GM21526 (cell line): ENCODE results near the gene ITSN1.
"Not testable (repeated sequence)": the region's sequence is repeated elsewhere in the genome, so short reads cannot be mapped to it uniquely, and the experiment has no call there.

ENCODE experiments used
- ATAC-seq: cut with Tn5 transposase; IDR thresholded peaks from one replicate; pipeline ENCODE4 v1.9.1; 2021; ENCODE audit warnings: moderate library complexity; ENCODE audit not compliant: unreplicated experiment, low FRiP score

Gene ITSN1

DNA sequence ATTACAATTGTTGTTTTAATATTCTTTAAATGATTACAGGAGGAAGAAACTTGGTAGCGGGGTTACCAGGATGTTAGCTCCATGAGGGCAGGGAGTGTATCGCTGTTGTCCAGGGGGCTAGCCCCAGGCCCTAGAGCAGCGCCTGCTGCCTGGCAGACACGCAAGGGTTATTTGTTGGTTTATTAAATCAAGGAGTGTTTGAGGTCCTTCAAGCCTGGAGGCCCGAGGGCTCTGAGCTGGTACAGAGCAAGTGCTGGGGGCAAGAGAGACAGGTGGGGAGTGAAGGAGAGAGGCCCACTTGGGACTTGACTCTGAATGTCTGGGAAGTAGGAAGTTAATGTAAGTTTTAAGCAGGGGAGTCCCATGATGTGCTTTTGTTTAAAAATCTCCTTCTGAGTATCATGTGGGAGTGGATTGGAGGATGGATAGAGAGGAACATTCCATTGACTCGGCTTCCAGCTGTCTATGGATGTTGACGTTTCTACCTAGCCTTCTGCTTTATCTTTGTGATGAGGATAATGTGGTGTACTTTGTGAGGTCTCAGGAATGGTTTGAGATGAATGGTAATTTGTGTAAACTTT lies 8.7 kb downstream of the ITSN1 start:
- no peak for ATAC-seq

DNA sequence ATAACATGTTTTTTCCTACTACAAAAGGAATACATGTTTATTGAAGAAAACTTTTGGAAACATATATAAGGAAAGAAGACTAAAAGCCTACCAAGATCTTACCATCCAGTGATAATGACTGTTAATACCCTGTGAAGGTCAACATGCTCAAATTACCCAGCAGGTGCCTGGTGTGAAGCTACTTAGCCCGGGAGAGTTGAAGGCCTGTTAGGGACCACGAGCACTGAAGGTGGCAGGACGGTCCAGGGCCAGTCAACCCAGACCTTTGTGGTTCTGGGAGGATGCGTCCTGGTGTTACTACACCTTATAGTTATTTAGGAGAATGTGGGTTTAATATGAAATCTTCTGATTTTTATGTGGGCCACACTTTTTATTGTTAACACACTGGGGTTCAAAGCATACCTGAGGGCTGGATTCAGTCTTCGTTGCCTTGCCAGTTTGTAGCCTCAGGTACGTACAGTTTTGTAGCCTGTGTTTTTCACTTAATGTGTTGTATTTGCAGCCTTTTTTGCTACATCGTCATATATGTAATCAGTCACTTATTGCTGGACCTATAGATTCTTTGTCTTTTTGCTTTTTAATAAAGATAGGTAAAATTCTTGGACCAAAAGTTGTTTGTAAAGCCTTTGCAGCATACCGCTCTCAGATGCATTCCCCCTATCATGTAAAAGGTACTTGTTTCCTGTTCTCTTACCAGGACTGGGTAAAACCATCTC lies 9.8 kb downstream of the ITSN1 start:
- ATAC-seq, result no peak

DNA sequence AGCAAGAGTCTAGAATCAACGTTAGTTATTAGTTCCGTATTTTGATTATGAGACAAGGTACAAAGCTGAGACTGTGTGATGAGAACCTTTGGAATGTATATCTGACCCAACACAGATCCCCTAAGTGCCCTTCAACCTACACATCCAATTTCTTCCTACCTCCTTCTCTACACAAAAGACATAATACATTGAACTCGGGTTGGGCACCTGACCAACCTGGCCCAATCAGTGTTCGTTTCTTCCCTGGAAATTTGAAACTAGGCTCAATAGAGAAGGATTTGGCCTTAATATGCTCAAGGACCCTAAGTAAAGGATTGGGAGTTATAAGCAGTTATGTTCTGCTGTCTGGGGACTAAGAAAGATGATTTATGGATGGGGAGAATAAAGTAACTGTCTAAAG lies 12.1 kb downstream of the ITSN1 start:
- ATAC-seq, result no peak

DNA sequence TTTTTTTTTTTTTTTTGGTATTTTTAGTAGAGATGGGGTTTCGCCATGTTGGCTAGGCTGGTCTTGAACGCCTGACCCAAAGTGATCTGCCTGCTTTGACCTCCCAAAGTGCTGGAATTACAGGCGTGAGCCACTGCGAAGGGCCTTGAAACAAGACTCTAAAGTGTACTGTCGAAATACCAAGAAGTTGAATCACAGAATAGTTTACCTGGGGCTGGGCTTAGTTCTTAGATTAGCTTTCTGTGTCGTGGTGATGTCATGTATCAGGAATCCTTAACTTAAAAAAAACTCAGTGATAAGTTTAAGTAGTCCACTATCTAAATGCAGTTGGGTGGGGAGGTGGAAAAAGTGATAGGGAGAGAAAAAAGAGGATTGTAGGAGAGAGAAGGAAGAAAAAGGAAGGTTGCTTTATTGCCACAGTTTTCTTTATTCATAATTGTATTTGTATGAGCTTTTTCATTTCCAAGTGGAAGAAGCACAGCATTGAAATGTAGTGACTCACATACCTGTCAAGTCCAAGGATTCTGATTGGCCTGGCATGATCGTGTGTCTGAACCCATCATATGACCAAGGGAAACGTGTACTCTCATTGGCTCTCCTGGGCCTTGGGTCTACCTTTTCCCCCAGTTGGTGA lies 13.4 kb downstream of the ITSN1 start:
- ATAC-seq, result no peak

DNA sequence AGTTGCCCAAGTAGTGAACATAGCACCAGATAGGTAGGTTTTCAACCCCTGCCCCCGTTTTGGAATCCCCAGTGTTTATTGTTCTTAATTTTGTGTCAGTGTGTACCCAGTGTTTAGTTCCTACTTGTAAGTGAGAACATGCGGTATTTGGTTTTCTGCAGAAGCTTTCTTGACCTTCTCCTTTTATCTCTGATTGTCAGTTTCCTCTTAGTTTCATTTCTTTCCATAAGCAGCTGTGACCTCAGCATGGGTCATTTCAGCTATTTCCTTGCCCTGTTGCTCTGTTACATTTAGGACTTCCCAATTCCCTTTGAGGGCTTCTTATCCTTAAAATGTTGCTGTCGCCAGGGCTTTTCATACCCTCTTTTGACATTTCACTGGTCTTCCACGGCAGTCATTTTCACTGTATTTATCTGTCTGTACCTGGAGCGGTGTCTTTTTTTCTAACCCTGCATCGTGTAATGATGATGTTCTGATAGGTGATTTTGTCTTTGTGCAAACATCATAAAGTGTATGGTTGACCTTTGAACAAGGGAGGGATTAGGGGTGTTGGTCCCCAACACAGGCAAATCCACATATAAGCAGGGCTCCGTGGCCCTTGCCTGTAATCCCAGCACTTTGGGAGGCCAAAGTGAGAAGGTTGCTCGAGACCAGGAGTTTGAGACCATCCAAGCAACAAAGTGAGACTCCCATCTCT lies 15.0 kb downstream of the ITSN1 start:
- ATAC-seq, result no peak

DNA sequence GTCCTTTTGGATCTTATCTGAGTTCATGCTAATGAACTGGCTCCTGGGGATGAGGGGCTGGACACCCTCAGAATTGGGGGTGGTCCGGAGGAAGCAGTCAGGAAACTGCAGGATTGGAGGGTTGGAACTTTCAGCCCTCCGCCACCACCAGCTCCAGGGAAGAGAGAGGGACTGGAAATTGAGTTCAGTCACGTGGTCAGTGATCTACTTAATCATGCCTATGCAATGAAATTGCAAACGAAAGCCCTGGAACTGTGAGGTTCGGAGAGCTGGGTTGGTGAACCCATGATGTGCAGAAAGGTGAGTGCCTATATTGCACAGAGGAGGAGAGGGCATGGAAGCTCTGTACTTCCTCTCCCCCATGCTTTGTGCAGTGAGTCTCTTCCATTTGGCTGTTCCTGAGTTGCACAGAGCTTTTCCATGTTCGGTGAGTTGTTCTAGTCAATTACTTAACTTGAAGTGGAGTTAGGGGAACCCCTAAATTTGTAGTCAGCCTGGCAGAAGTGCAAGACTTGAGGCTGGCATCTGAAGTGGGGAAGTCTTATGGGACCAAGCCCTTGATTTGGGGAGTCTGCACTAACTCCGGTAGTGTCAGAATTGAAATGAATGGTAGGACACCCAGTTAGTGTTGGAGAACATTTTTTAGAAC lies 16.7 kb downstream of the ITSN1 start:
- no peak for ATAC-seq

DNA sequence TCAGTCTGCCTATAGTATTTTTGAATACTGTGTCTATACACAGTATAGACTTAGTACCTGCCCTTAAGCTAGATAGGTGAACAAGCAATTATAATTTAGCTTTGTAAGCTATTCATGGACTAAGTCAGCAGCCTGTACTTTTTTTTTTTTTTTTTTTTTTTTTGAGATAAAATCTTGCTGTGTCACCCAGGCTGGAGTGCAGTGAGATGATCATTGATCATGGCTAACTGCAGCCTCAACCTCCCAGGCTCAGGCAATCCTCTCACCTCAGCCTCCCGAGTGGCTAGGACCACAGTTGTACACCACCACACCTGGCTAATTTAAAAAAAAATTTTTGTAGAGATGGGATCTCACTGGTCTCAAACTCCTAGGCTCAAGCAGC lies 17.3 kb downstream of the ITSN1 start:
- ATAC-seq, result no peak

DNA sequence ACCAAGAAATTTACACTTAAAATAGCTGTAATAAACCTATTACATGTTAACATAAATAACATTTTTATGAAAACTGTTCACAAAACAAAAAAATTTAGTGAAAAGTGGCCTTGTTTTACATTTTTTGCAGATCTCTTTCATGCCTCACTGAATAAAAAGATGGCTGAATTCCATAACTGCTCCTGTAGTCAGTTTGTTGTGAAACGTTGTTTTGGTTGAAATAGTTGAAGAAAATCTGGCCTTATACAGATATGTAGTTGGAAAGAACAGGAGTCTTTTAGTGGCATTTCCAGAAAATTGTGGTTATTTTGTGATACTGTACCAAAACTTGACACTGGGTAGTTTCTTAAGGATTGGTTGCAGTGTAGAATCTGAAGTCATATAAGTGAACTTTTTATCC lies 18.1 kb downstream of the ITSN1 start:
- ATAC-seq, result no peak

DNA sequence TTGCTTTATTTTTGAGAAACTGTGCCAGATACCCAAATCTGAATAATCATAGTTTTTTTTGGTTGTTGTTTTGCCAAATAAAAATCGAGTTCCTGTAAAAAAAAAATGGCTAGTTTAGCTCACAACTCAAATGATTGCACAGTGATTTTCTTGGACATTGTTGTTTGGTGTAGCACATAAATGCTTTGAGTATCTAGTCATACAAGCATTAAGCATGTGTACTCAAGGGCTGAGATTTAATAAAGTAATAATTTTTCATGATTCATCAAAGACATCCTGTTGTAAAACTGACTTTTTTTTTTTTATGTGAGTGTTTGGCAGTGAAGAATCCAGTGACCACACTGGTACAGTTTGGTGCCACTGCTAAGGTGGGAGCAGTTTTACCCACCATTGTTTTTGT lies 18.8 kb downstream of the ITSN1 start:
- ATAC-seq, result no peak

DNA sequence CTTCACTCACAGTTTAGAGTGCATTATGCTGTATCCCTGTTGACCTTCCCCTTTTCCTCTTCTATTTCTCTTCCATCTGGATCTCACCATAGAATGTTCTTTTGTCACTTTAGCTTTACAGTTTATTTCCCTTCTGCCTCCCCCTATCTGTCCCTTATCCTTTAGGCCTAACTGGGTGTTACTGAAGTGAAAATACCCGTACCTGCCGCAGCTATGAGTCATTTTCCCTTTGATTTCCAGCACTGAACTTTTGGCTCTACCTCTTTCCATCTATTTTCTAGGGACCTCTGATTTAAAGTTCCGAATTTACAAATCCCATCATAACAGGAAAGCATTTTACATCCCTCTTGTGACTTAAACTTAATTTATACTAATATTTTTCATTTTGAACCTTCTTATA lies 19.7 kb downstream of the ITSN1 start:
- ATAC-seq, result no peak

DNA sequence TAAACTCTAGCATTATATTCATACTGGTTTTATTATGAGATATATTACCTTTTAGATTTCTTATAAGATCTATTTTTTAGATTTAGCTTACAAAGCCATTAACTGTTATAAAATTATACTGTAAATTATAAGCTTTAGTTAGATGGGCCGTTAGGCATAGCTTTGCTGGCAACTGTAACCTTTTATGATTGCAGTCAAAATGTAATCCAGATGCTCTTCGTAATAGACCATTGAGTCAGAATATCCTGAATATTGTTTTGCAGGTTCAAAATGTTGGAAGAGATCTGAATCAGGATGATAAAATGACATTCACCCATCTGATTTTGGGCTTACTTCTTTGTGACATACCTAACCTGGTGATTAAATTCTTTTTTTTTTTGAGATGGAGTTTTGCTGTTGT lies 20.9 kb downstream of the ITSN1 start:
- no peak for ATAC-seq

DNA sequence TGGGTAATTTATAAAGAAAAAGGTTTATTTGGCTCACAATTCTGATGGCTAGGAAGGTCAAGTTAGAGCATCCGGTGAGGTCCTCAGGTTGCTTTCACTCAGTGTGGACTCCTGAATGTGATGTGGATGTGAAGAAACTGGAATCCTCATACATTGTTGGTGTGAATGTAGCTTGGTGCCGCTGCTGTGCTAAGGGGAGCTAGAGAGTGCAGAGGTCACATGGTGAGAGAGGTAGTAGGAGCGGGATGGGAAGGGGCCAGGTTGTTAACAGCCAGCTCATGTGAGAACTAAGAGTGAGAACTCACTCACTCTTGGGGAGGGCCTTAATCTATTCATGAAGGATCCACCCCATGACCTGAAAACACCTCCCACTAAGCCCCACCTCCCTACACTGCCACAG lies 21.8 kb downstream of the ITSN1 start:
- ATAC-seq, result no peak

DNA sequence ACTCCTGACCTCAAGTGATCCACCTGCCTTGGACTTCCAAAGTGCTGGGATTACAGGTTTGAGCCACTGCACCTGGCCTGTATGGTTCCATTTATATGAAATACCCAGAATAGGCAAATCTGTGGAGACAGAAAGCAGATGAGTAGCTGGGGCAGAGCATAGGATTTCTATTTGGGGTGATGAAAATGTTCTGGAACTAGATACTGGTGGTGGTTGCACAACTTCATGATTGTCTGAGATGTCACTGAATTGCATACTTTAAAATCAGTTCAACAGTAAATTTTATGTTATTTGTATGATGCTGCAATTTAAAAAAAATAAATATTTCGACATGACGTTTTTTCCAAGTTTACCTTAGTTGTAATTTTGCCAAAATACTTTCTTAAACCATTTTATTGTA lies 23.9 kb downstream of the ITSN1 start:
- ATAC-seq, result no peak

DNA sequence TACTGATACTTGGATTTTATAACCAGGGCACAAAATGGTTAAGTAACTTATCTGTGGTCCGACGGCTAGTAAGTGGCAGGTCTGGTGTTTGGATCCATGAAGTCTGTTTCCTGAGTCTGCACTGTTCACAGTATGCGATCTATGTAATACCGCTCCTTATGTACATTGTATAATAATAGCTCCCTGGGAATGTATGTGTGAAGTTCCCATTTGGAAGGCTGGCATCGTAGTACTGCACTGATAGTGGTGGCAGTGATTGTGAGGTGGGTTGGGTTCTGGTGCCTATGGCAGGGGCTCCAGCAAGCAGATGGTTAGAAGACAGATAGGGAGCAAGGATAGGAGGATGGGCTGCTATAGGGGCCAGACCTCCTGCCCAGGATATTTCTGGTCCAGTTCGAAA lies 25.3 kb downstream of the ITSN1 start:
- no peak for ATAC-seq

DNA sequence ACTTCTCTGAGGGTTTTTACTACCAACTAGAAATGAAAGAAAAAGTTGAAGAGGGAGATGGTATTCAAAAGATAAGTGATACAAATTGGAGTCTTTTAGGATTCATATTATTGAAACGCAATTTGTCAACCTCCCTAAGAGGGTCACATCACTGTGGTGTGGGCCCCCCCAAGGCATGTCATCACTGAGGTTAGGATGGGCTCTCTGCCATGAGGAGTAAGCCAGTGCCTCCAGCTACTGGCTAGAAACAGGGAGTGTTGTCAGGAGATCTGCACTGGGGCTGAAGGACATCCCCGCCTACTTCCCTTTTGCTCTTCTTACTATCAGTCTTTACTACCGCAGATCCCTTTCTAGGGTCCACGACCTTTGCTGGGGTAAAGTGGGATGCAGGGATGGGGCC lies 25.9 kb downstream of the ITSN1 start:
- no peak for ATAC-seq

DNA sequence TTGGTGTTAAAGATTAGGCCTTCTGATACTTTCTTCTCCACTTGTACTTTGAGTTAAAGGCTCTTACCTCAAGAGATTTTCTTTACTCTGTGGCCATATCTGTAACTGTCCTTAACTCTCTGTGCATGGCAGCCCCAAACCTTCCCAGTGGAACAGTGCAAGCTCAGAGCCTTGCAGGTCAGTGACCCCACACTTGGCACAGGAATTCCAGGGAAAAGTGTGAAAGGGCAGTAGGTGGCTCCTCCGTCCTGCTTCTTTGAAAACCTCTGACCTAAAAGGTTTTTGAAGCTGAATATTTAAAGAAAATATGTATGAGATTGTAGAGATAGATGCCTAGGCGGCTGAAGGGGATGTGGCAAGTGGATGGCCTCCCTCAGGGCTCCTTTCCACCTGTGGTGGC lies 26.3 kb downstream of the ITSN1 start:
- no peak for ATAC-seq

DNA sequence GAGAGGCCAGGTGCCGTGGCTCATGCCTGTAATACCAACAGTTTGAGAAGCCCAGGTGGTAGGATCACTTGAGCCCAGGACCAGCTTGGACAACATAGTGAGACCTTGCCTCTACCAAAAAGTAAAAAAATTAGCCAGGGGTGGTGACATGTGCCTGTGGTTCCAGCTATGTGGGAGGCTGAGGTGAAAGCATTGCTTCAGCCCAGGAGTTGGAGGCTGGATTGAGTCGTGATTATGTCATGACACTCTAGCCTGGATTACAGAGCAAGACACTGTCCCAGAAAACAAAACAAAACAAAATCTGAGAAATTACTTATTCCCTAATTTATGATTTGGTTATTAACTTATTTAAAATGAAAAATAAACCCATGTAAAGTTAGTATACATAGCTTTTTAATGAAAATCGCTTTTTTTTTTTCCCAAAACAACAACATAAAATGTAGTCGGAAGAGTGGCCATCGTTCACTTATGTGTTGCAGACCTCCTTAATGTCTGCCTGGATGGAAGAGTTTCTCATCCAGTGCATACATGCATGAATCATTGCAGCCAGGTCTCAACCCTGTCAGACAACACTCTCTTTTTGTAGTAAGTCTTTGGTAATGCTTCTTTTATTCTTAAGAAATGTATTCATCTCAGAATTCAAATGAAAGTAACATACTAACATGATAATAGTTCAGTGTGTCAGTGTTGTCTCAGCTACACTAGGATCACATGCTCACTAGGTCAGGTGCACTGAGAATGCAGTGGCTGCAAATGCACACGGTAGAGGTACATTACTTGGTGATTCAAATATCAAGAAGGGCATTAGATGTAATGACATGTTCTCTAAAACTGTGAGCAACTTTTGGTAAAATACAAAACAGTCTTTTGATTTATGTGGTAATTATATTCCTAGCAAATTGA lies 28.0 kb downstream of the ITSN1 start:
- no peak for ATAC-seq

DNA sequence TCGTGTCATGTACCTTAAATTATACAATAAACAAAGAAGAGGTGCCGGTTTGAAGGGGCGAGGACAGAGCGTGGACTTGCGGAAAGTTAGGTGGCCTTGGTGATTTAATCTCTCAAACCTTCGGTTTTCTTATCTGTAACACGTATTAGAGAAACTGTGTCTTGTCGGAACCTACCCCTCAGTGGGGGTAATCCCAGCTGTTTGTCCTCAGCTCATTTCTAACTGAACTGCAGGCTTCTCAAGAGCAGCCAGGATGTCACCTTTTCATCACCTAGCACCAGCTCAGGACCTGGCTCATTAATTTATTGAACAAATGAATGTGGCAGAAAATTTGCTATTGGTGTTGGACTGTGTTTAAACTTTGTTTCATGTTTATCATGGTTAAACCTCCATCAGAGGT lies 31.2 kb downstream of the ITSN1 start:
- no peak for ATAC-seq

DNA sequence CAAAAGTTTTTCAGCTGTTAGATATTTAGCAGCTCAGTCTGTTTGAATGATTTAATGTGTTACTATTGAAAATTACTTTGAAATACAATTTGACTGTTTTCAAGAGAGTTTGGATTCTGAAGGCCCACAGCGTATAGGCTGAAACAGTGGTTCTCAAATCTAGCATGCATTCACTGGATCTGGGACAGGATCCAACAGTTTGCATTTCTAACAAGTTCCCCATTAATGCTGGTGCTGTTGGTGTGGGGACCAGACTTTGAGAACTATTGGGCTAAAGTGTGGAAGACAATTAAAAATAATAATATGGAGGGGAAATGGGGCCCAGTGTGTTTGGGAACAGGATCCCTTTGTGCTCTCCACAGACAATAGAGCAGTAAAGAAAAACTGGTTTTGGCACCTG lies 31.9 kb downstream of the ITSN1 start:
- no peak for ATAC-seq

DNA sequence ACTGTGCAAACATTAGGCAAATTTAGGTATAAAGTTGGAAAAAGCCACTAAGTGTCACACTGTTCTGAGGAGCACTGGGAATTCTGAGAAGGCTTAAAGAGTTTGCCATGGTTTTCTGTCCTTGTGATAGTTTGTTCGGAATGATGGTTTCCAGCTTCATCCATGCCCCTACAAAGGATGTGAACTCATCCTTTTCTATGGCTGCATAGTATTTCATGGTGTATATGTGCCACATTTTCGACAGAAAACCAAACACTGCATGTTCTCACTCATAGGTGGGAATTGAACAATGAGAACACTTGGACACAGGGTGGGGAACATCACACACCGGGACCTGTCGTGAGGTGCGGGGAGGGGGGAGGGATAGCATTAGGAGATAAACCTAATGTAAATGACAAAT lies 34.4 kb downstream of the ITSN1 start:
- ATAC-seq, result not testable (repeated sequence)
